ENCODE measurements around the gene EBLN2. TPM values are rescaled to one million over a fixed set of nuclear protein-coding genes. Genes with fewer than 3 reads are reported as not detected.

EBLN2 gene
- total and polyA plus RNA-seq, 9 of the 15 experiments (the other 6 are each of a cell fraction or from before 2014, with no cell fraction given) = 0.39 to 4.6 (median 2.2) TPM

DNA sequence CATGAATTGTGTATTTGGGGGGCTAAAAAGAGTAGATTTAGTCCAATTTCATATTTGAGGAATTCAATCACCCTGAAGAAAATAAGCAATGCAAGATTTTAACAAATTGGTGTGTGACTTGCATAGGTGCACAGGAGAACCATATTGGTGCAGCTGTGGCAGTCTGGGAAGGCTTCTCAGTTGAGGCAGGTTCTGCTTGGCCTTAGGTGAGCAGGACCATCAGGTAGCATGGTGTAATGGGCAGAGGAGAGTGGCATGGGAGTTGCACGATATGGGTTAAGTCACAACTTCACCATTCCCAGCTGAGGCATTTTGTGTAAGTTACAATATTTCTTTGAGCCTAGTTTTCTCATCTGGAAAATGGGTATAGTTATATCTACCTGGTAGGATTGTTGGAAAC, 10.5 kb downstream of the EBLN2 start (continued):
- TF ChIP-seq, protein P1, sequence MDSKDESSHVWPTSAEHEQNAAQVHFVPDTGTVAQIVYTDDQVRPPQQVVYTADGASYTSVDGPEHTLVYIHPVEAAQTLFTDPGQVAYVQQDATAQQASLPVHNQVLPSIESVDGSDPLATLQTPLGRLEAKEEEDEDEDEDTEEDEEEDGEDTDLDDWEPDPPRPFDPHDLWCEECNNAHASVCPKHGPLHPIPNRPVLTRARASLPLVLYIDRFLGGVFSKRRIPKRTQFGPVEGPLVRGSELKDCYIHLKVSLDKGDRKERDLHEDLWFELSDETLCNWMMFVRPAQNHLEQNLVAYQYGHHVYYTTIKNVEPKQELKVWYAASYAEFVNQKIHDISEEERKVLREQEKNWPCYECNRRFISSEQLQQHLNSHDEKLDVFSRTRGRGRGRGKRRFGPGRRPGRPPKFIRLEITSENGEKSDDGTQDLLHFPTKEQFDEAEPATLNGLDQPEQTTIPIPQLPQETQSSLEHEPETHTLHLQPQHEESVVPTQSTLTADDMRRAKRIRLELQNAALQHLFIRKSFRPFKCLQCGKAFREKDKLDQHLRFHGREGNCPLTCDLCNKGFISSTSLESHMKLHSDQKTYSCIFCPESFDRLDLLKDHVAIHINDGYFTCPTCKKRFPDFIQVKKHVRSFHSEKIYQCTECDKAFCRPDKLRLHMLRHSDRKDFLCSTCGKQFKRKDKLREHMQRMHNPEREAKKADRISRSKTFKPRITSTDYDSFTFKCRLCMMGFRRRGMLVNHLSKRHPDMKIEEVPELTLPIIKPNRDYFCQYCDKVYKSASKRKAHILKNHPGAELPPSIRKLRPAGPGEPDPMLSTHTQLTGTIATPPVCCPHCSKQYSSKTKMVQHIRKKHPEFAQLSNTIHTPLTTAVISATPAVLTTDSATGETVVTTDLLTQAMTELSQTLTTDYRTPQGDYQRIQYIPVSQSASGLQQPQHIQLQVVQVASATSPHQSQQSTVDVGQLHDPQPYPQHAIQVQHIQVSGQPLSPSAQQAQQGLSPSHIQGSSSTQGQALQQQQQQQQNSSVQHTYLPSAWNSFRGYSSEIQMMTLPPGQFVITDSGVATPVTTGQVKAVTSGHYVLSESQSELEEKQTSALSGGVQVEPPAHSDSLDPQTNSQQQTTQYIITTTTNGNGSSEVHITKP (IDR thresholded peaks at IDR 0.05; ENCODE audit: partially characterized antibody) = no peak
- TF ChIP-seq MAFG (tag; conservative IDR thresholded peaks at IDR 0.05) = no peak
- TF ChIP-seq, protein P2, sequence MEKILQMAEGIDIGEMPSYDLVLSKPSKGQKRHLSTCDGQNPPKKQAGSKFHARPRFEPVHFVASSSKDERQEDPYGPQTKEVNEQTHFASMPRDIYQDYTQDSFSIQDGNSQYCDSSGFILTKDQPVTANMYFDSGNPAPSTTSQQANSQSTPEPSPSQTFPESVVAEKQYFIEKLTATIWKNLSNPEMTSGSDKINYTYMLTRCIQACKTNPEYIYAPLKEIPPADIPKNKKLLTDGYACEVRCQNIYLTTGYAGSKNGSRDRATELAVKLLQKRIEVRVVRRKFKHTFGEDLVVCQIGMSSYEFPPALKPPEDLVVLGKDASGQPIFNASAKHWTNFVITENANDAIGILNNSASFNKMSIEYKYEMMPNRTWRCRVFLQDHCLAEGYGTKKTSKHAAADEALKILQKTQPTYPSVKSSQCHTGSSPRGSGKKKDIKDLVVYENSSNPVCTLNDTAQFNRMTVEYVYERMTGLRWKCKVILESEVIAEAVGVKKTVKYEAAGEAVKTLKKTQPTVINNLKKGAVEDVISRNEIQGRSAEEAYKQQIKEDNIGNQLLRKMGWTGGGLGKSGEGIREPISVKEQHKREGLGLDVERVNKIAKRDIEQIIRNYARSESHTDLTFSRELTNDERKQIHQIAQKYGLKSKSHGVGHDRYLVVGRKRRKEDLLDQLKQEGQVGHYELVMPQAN (IDR thresholded peaks at IDR 0.05; ENCODE audit: borderline replicate concordance) = no peak
- no peak for TF ChIP-seq CHD1 (IDR thresholded peaks at IDR 0.05; ENCODE audit: low read length)
- TF ChIP-seq, protein P3, sequence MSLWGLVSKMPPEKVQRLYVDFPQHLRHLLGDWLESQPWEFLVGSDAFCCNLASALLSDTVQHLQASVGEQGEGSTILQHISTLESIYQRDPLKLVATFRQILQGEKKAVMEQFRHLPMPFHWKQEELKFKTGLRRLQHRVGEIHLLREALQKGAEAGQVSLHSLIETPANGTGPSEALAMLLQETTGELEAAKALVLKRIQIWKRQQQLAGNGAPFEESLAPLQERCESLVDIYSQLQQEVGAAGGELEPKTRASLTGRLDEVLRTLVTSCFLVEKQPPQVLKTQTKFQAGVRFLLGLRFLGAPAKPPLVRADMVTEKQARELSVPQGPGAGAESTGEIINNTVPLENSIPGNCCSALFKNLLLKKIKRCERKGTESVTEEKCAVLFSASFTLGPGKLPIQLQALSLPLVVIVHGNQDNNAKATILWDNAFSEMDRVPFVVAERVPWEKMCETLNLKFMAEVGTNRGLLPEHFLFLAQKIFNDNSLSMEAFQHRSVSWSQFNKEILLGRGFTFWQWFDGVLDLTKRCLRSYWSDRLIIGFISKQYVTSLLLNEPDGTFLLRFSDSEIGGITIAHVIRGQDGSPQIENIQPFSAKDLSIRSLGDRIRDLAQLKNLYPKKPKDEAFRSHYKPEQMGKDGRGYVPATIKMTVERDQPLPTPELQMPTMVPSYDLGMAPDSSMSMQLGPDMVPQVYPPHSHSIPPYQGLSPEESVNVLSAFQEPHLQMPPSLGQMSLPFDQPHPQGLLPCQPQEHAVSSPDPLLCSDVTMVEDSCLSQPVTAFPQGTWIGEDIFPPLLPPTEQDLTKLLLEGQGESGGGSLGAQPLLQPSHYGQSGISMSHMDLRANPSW (CRISPR knock-in tag; IDR thresholded peaks at IDR 0.05) = no peak
- TF ChIP-seq MCM3 (IDR thresholded peaks at IDR 0.05) = no peak
- TF ChIP-seq, protein P4, sequence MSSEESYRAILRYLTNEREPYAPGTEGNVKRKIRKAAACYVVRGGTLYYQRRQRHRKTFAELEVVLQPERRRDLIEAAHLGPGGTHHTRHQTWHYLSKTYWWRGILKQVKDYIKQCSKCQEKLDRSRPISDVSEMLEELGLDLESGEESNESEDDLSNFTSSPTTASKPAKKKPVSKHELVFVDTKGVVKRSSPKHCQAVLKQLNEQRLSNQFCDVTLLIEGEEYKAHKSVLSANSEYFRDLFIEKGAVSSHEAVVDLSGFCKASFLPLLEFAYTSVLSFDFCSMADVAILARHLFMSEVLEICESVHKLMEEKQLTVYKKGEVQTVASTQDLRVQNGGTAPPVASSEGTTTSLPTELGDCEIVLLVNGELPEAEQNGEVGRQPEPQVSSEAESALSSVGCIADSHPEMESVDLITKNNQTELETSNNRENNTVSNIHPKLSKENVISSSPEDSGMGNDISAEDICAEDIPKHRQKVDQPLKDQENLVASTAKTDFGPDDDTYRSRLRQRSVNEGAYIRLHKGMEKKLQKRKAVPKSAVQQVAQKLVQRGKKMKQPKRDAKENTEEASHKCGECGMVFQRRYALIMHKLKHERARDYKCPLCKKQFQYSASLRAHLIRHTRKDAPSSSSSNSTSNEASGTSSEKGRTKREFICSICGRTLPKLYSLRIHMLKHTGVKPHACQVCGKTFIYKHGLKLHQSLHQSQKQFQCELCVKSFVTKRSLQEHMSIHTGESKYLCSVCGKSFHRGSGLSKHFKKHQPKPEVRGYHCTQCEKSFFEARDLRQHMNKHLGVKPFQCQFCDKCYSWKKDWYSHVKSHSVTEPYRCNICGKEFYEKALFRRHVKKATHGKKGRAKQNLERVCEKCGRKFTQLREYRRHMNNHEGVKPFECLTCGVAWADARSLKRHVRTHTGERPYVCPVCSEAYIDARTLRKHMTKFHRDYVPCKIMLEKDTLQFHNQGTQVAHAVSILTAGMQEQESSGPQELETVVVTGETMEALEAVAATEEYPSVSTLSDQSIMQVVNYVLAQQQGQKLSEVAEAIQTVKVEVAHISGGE (CRISPR knock-in tag; IDR thresholded peaks at IDR 0.05) = no peak
- TF ChIP-seq SRSF3 (IDR thresholded peaks at IDR 0.05; ENCODE audit: insufficient read depth, low read length) = no peak
- no peak for TF ChIP-seq TRIM28 (IDR thresholded peaks at IDR 0.05)
- TF ChIP-seq NFE2 (IDR thresholded peaks at IDR 0.05; ENCODE audit: low read depth) = no peak

Measured in K562 (cell line).